ENCODE results near the gene FLNC. TPM values are rescaled to one million over a fixed set of nuclear protein-coding genes. Genes with fewer than 3 reads are reported as not detected.

The FLNC gene
- total and polyA plus RNA-seq, 2 experiments from 2014 or later: 46.6 to 60.7 TPM

GRCh38 chr7:128794436-128794835 is 35.8 kb upstream of the FLNC start:
- Histone ChIP-seq H3K36me3 (replicated peaks; ENCODE audit: insufficient read depth, low read depth) (no peaks in the 10 kb centered on the region), H3K27me3 (peaks cover 4% of the 10 kb centered on the region), H3K9me2 (replicated peaks; ENCODE audit: insufficient read depth) (no peaks in the 10 kb centered on the region), H3K4me3 (no peak overlapping the region), H4K20me1 (ENCODE audit: insufficient read depth, poor library complexity, severe bottlenecking) (no peaks in the 10 kb centered on the region), H3K9me3 (ENCODE audit: low read depth) (no peaks in the 10 kb centered on the region), H3K4me1 (ENCODE audit: insufficient read depth) (peaks cover 11% of the 10 kb centered on the region), H3K4me2 (no peak overlapping the region), H3K79me2 (no peaks in the 10 kb centered on the region), H3K27ac (no peak overlapping the region), H2AFZ (no peak overlapping the region)
- WGBS (ENCODE audit: low lambda C conversion rate, missing lambda C conversion rate): 94% methylated on average over 8 of the region's 8 CpGs
- DNase-seq (ENCODE audit: low spot score): no peak
- TF ChIP-seq CTCF (IDR thresholded peaks at IDR 0.05; ENCODE audit: poor library complexity) (no peak), EZH2 (IDR thresholded peaks at IDR 0.05; ENCODE audit: borderline replicate concordance) (no peak), EZH2phosphoT487 (IDR thresholded peaks at IDR 0.05; ENCODE audit: low read depth, severe bottlenecking, unreplicated experiment) (no peak)

GRCh38 chr7:128795129-128795528 is 35.1 kb upstream of the FLNC start:
- Histone ChIP-seq H3K4me1 (ENCODE audit: insufficient read depth) (peaks cover 11% of the 10 kb centered on the region), H3K27me3 (peaks cover 4% of the 10 kb centered on the region), H3K9me2 (replicated peaks; ENCODE audit: insufficient read depth) (no peaks in the 10 kb centered on the region), H2AFZ (no peak overlapping the region), H3K4me2 (no peak overlapping the region), H3K36me3 (replicated peaks; ENCODE audit: insufficient read depth, low read depth) (no peaks in the 10 kb centered on the region), H4K20me1 (ENCODE audit: insufficient read depth, poor library complexity, severe bottlenecking) (no peaks in the 10 kb centered on the region), H3K9me3 (ENCODE audit: low read depth) (no peaks in the 10 kb centered on the region), H3K4me3 (no peak overlapping the region), H3K79me2 (no peaks in the 10 kb centered on the region), H3K27ac (no peak overlapping the region)
- no peak for TF ChIP-seq EZH2phosphoT487 (IDR thresholded peaks at IDR 0.05; ENCODE audit: low read depth, severe bottlenecking, unreplicated experiment)
- no peak for TF ChIP-seq CTCF (IDR thresholded peaks at IDR 0.05; ENCODE audit: poor library complexity)
- 94% methylated on average over 4 of the region's 4 CpGs for WGBS (ENCODE audit: low lambda C conversion rate, missing lambda C conversion rate)
- DNase-seq (ENCODE audit: low spot score): no peak

GRCh38 chr7:128796327-128796726 is 33.9 kb upstream of the FLNC start:
- H3K4me1 ChIP-seq (ENCODE audit: insufficient read depth): peaks cover 7% of the 10 kb centered on the region
- no peaks in the 10 kb centered on the region for H3K9me2 ChIP-seq (replicated peaks; ENCODE audit: insufficient read depth)
- no peaks in the 10 kb centered on the region for H4K20me1 ChIP-seq (ENCODE audit: insufficient read depth, poor library complexity, severe bottlenecking)
- no peak overlapping the region for H3K4me3 ChIP-seq
- no peak for DNase-seq (ENCODE audit: low spot score)
- no peaks in the 10 kb centered on the region for H3K9me3 ChIP-seq (ENCODE audit: low read depth)
- peaks cover 4% of the 10 kb centered on the region for H3K27me3 ChIP-seq
- no peak overlapping the region for H3K27ac ChIP-seq
- no peak for TF ChIP-seq EZH2phosphoT487 (IDR thresholded peaks at IDR 0.05; ENCODE audit: low read depth, severe bottlenecking, unreplicated experiment)
- TF ChIP-seq CTCF (IDR thresholded peaks at IDR 0.05; ENCODE audit: poor library complexity): no peak
- no peak for TF ChIP-seq EZH2 (IDR thresholded peaks at IDR 0.05; ENCODE audit: borderline replicate concordance)
- no peaks in the 10 kb centered on the region for H3K79me2 ChIP-seq
- no peak overlapping the region for H3K4me2 ChIP-seq
- no peaks in the 10 kb centered on the region for H3K36me3 ChIP-seq (replicated peaks; ENCODE audit: insufficient read depth, low read depth)
- H2AFZ ChIP-seq: no peak overlapping the region
- 91% methylated on average over 5 of the region's 5 CpGs for WGBS (ENCODE audit: low lambda C conversion rate, missing lambda C conversion rate)

GRCh38 chr7:128799451-128799850 is 30.8 kb upstream of the FLNC start:
- H3K9me3 ChIP-seq (ENCODE audit: low read depth): no peaks in the 10 kb centered on the region
- H3K9me2 ChIP-seq (replicated peaks; ENCODE audit: insufficient read depth): no peaks in the 10 kb centered on the region
- 85% methylated on average over 2 of the region's 2 CpGs for WGBS (ENCODE audit: low lambda C conversion rate, missing lambda C conversion rate)
- no peak for TF ChIP-seq EZH2 (IDR thresholded peaks at IDR 0.05; ENCODE audit: borderline replicate concordance)
- TF ChIP-seq CTCF (IDR thresholded peaks at IDR 0.05; ENCODE audit: poor library complexity): no peak
- no peak for TF ChIP-seq EZH2phosphoT487 (IDR thresholded peaks at IDR 0.05; ENCODE audit: low read depth, severe bottlenecking, unreplicated experiment)
- no peak overlapping the region for H3K4me2 ChIP-seq
- DNase-seq (ENCODE audit: low spot score): no peak
- H3K36me3 ChIP-seq (replicated peaks; ENCODE audit: insufficient read depth, low read depth): no peaks in the 10 kb centered on the region
- H4K20me1 ChIP-seq (ENCODE audit: insufficient read depth, poor library complexity, severe bottlenecking): no peaks in the 10 kb centered on the region
- H3K27ac ChIP-seq: no peak overlapping the region
- no peaks in the 10 kb centered on the region for H3K27me3 ChIP-seq
- no peak overlapping the region for H3K4me3 ChIP-seq
- no peaks in the 10 kb centered on the region for H3K4me1 ChIP-seq (ENCODE audit: insufficient read depth)
- H2AFZ ChIP-seq: no peak overlapping the region
- H3K79me2 ChIP-seq: no peaks in the 10 kb centered on the region

Data from hepatocyte (in vitro differentiated cells).